Lower lobe of right lung (tissue), 2 donors: ENCODE data around the gene GPR55. TPM values are rescaled to one million over a fixed set of nuclear protein-coding genes. Genes with fewer than 3 reads are reported as not detected.
"Not testable (repeated sequence)": the region's sequence is repeated elsewhere in the genome, so short reads cannot be mapped to it uniquely, and the experiment has no call there.

Experiments used
- ATAC-seq, 2 donors: fragments of 200-7000 bp; cut with Tn5 transposase; one replicate each; pipeline ENCODE4 v1.9.1; 2020 to 2022; ENCODE audit warnings: mild to moderate bottlenecking in 2 of 2, moderate library complexity in 2 of 2
- DNase-seq: peaks from one replicate; pipeline ENCODE4 v3.0.0-alpha.2; 2020
- H3K27ac ChIP-seq: fragments of 200-600 bp; one replicate; pipeline ENCODE4 v1.8.0; 2022
- H3K27me3 ChIP-seq: fragments of 200-600 bp; one replicate; pipeline ENCODE4 v1.8.0; 2022; ENCODE audit warnings: low read depth
- H3K36me3 ChIP-seq: fragments of 200-600 bp; one replicate; pipeline ENCODE4 v1.8.0; 2022; ENCODE audit warnings: mild to moderate bottlenecking
- H3K4me1 ChIP-seq: fragments of 200-600 bp; one replicate; pipeline ENCODE4 v1.8.0; 2022
- H3K4me3 ChIP-seq: fragments of 200-600 bp; one replicate; pipeline ENCODE4 v1.8.0; 2022; ENCODE audit warnings: mild to moderate bottlenecking
- H3K9me3 ChIP-seq: fragments of 200-600 bp; one replicate; pipeline ENCODE4 v1.8.0; 2022
- CTCF ChIP-seq: fragments of 200-600 bp; IDR thresholded peaks from one replicate; pipeline ENCODE4 v1.8.0; 2022; ENCODE audit warnings: antibody characterized with exemption, mild to moderate bottlenecking
- intact Hi-C: fragments of 100-400 bp; cut with DNase I; formaldehyde crosslinking; loops from one replicate; pipeline ENCODE4 v1.11.0; 2022
- total RNA-seq: library from RNA; stranded (reverse); fragmentation: NEBNext Ultra II Directional; extraction: Animal tissue kit (Norgen Biotek cat#: 25700); gene quantifications from one replicate; pipeline ENCODE4 v1.2.1, GENCODE V29; 2021
- donor health status: DM: no; HTN: yes; CAD: no; lungs with severe emphysema.

Gene GPR55
- total RNA-seq, 1 donor from 2014 or later, result 0.74 TPM

- intact Hi-C loops, result no loop called here
- H3K4me3 ChIP-seq, result peak overlapping the region; percentile 19
- no peak overlapping the region for H3K27ac ChIP-seq
- no peaks in the 10 kb centered on the region for H3K4me1 ChIP-seq
- H3K36me3 ChIP-seq, result no peaks in the 10 kb centered on the region
- DNase-seq (no peak), ATAC-seq (no peak)
- no peaks in the 10 kb centered on the region for H3K9me3 ChIP-seq
- H3K27me3 ChIP-seq, result no peaks in the 10 kb centered on the region
- TF ChIP-seq CTCF, result no peak
Measured at GRCh38 chr2:230968921-230969658, 44.0 kb upstream of the GPR55 start.

GRCh38 chr2:230968314-230968713, 43.3 kb upstream of the GPR55 start:
- H3K4me3 ChIP-seq, intact Hi-C loops, H3K36me3 ChIP-seq, H3K9me3 ChIP-seq, H3K27me3 ChIP-seq, ATAC-seq, DNase-seq, H3K27ac ChIP-seq, H3K4me1 ChIP-seq: not testable (repeated sequence)

- H3K4me3 ChIP-seq, result no peak overlapping the region
- intact Hi-C loops, result no loop called here
Measured at GRCh38 chr2:230967113-230967512, 42.1 kb upstream of the GPR55 start.

GRCh38 chr2:230964136-230964730, 39.2 kb upstream of the GPR55 start:
- no peaks in the 10 kb centered on the region for H3K4me1 ChIP-seq
- ATAC-seq (no peak), DNase-seq (no peak)
- H3K27ac ChIP-seq, result no peak overlapping the region
- no peak overlapping the region for H3K4me3 ChIP-seq
- H3K9me3 ChIP-seq, result no peaks in the 10 kb centered on the region
- H3K27me3 ChIP-seq, result peaks cover 3% of the 10 kb centered on the region
- H3K36me3 ChIP-seq, result no peaks in the 10 kb centered on the region
- intact Hi-C loops, result no loop called here
- no peak for TF ChIP-seq CTCF

More at GRCh38 chr2:230967113-230967512, 42.1 kb upstream of the GPR55 start:
- Histone ChIP-seq H3K27me3 (no peaks in the 10 kb centered on the region), H3K36me3 (no peaks in the 10 kb centered on the region), H3K27ac (no peak overlapping the region), H3K4me1 (no peaks in the 10 kb centered on the region), H3K9me3 (no peaks in the 10 kb centered on the region)
- ATAC-seq (no peak), DNase-seq (no peak)
- TF ChIP-seq CTCF, result no peak

GRCh38 chr2:230961091-230961491, 36.0 kb upstream of the GPR55 start:
- ATAC-seq (no peak), DNase-seq (no peak)
- peaks cover 22% of the 10 kb centered on the region for H3K27me3 ChIP-seq
- H3K4me3 ChIP-seq, result no peak overlapping the region
- no peak for TF ChIP-seq CTCF
- H3K27ac ChIP-seq, result no peak overlapping the region
- no peaks in the 10 kb centered on the region for H3K9me3 ChIP-seq
- intact Hi-C loops, result no loop called here
- no peaks in the 10 kb centered on the region for H3K36me3 ChIP-seq
- H3K4me1 ChIP-seq, result peaks cover 11% of the 10 kb centered on the region

GRCh38 chr2:230960026-230960425, 35.0 kb upstream of the GPR55 start:
- H3K4me3 ChIP-seq, result no peak overlapping the region
- DNase-seq (no peak), ATAC-seq (no peak)
- no peak overlapping the region for H3K27ac ChIP-seq
- no peaks in the 10 kb centered on the region for H3K36me3 ChIP-seq
- intact Hi-C loops, result no loop called here
- no peaks in the 10 kb centered on the region for H3K9me3 ChIP-seq
- H3K27me3 ChIP-seq, result peaks cover 22% of the 10 kb centered on the region
- peaks cover 11% of the 10 kb centered on the region for H3K4me1 ChIP-seq
- no peak for TF ChIP-seq CTCF
